Measurements from ENCODE around the gene ARHGAP6.

ARHGAP6 gene

DNA sequence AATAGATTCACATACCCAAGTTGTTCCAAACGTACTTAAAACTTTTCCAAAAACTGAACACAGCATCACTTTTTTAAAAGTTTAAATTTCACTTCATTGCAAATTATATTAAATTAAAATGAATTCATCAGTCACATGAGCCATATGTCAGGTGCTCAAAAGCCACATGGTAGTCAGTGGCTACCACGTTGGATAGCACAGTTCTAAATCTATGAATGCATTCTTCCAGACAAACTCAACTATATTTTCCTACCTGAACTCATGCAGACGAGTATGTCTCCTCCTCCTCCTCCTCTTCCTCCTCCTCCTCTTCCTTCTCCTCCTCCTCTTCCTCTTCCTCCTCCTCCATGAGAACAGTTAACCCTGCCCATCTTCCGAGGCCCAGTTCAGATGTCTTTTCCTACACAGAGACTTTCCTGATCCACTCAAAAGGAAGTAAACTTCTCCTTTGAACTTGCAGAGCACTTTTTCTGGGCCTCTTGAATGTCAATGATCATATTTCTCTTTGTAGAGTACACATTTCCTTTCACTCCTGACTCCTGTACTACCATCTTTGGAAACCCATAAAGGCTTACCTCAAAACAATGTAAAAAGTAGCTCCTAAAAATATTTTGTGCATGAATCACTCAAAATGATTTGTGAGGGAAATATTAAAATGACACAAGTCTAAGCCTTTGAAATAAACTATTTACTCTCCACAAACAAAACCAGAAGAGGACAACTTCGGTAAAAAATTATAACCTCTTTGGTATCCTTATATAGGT lies 199.9 kb downstream of the ARHGAP6 start:
- in situ Hi-C loops (cut with MboI; ENCODE audit: low sequenced_read_pairs) = no loop called here

DNA sequence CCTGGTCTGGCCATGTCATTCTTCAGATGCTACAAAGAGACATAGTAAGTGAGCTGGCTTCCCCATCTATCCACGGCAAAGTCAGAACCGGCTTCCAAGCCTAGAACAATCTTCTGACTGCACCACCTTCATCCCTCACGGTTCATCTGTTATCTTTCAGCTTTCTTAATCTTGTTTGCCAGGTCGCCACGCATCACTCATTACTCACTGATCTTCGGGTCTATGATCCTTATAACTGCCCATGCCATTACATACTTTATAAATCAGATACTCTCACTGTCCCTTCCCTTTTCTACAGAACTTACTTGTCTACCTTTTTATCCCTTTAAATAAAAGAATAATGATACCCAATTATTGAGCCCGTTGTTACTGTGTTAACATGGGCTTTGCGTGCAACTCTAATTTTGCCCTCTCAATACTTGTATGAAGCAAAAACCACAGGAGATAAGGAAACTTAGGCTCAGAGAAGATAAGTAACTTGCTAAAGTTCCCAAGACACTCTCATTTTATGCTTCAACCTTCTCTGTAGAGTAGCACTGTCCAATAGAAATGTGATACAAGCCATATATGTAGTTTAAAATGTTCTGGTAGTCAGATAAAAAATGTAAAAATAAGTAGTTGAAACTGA lies 200.8 kb downstream of the ARHGAP6 start:
- in situ Hi-C loops (cut with MboI; ENCODE audit: low sequenced_read_pairs) = no loop called here

DNA sequence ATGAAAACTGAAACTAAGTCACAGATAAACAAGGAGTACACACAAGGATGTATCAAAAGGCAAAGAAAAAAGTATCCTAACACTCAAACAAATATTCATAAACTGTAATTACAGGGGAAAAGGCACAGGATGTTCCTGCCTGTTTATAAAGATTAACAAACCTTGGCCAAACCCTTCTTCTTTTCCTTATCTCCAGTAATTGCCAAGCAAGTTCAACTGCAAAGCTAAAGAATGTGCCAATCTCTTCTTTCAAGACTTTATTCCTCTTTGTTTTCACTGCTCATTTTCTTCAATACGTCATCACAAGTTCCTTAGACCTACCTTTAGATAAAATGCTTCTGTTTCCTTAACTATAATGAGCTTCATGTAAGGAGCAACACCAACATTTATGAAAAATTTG lies 201.3 kb downstream of the ARHGAP6 start:
- in situ Hi-C loops (cut with MboI; ENCODE audit: low sequenced_read_pairs) = no loop called here

DNA sequence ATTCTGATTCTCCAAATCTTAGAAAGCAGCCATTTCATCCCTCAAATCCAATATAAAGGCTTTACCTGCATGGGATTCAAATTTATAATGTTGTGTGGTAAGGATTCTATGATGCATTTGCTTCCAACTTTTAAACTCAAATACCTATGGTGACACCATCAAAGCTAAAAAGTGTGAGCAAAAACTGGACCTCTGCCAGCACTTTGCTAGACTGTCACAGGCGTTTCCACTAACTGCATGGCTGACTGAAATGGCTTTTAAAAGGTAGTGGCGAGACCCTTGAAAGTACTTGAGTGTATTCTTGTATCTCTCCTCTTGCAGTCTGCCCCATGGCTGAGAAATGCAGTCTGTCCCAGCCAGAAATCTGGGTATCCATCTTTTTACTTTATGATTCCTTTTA lies 203.1 kb downstream of the ARHGAP6 start:
- in situ Hi-C loops (cut with MboI; ENCODE audit: low sequenced_read_pairs) = no loop called here

DNA sequence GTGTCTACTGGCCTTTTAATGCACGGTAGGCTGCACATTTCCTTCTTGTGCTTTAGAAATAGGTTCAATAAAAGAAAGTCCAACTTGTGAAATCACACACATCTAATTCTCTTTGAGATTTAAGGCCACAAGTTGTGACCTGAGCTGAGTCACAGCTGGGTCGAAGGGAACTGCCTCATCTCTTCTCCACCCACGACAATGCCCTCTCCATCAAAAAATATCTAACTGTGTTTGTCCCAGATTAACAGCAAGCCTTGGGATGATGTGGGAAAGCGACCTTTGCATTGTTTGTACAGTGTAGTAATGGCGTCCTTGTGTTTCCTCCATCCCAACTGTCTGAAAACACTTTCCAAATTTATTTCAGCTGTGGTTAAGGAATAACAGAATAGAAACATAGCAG lies 203.6 kb downstream of the ARHGAP6 start:
- in situ Hi-C loops (cut with MboI; ENCODE audit: low sequenced_read_pairs) = no loop called here

DNA sequence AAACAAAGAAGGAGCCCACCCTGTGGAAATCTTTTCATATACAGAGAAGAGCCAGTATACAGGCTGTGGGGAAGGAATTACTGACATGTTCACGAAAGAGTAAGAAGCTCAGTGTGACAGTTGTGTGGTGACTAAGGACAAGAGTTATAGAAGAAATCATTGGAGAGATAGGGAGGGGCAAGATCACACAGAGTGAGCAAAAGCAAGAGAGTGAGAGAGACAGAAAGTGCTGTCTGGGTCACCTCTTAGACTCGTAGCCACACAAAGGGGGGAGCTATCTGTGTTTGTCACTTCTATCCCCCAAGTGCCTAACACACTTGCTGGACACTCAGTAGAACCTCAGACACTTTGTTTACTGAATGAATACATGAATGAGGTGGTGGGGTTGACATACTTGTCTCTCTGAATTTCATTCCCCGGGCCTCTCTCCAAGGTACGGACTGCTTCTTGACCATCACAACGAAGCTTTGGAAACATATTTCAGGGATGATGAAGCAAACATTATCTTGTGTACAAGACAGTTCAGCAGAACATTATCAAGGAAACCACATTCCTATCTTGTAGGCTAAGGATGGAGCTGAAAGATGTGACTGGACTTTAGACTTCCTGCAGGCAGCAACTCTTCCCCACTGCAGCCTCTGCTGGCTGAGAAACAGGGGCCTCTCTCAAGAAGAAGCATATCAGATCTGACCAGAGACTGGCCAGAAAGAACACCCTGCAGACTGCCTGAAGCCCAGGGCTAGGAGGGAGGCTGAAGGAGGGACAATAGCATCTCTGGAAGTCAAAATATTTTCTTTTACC lies 204.3 kb downstream of the ARHGAP6 start:
- in situ Hi-C loops (cut with MboI; ENCODE audit: low sequenced_read_pairs) = no loop called here

DNA sequence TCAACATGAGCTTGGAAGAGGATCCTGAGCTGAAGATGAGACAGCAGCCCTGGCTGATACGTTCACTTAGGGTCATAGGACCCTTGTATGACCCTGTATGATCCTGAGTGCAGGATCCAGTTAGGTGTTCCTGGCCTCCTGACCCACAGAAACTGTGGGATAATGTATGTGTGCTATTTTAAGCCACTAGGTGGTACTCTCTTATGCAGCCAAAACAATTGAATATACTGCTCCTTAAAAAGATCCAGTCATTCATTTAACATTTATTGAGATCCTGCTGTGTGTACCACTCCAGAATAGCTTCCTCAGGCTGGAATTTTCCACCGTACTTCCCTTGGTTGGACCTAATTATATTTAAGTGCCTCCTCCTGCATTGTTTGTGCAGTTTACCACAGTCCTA lies 205.4 kb downstream of the ARHGAP6 start:
- in situ Hi-C loops (cut with MboI; ENCODE audit: low sequenced_read_pairs) = no loop called here

DNA sequence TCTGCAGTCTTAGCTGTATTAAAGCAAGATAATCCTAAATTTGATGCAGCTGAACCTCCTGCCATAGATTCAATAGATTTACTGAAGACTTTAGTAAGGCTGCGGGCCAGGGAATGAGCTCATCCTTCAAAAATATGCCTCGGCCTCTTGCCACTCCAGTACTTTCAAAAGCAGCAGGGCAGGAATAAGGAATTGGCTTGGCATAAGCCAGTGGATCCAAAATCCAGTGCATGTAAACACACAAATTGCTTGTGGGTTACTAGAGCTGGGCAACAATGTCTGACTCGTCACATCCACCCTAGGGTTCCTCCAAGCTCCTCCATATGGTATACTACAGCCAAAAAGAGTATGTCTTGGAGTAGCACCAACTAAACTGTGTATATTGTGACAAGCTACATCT lies 207.6 kb downstream of the ARHGAP6 start:
- in situ Hi-C loops (cut with MboI; ENCODE audit: low sequenced_read_pairs) = no loop called here

DNA sequence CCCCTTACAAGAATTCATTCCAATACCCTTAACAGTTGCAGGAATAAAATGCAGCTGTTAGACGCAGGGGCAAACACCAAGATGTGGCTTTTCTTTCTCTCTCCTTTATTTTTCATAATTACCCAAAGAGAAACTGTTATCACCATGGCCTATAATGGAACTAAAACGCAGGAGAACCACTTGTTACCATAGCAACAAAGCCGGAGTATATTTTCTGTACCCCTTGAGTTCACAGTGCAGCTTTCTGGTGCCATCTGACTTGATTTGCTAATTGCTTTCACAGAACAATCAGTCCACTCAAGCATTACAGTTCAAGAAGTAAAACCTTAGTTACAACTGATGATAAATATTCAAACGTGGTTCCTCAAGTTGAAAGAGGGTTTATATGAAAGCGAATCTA lies 214.6 kb downstream of the ARHGAP6 start:
- in situ Hi-C loops (cut with MboI; ENCODE audit: low sequenced_read_pairs) = no loop called here

DNA sequence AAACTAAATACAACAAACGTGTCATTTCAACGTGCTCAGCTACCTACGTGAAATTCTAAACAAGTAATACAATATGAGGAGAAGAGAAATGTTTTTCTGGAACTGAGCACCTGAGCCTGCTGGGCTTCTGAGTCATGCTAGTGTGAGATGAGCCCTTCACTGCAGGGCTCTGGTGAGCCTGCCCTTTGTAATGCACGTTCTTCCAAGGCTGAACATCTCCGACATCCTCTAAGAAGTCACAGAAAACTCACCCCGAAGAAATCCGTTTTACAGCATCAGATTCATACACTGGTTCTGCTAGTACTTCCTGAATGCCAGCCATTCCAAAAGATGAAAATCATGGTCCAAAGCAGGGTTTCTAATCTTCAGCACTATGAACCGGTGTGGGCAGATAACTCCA lies 215.4 kb downstream of the ARHGAP6 start:
- in situ Hi-C loops (cut with MboI; ENCODE audit: low sequenced_read_pairs) = no loop called here

DNA sequence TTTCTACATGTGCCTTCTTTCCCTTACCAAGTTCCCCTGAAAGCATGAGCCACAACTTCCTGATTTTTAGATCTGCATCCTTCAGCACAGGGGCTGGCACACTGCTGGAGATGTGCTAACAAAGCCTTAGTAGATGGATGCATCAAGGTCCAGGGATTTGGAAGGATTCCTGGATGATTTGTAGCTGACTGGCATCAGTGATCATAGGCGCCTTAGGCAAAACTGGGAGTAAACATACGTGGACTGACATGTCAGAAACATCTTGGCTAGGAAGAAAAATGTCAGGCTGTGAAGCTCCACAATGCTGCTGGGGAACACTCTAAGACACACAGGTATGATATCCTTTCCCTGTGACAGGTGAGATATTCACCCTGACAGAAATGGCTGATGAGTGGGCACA lies 216.1 kb downstream of the ARHGAP6 start:
- in situ Hi-C loops (cut with MboI; ENCODE audit: low sequenced_read_pairs) = no loop called here

DNA sequence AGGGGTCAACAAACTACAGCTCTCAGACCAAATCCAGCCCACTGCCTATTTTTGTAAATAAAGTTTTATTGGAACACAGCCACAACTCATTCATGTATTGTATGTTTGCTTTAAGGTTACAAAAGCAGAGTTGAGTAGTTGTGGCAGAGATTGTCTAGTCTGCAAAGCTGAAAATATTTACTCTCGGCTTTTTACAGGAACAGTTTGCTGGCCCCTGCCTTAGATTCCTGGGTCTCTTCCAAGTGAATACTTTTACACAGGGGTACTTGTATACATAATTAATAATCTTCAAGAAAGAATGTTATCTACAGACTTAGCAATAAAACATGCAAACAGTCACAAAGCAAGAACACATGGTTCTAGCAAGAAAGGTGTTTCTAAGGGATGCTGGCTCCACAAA lies 218.3 kb downstream of the ARHGAP6 start:
- in situ Hi-C loops (cut with MboI; ENCODE audit: low sequenced_read_pairs) = no loop called here

DNA sequence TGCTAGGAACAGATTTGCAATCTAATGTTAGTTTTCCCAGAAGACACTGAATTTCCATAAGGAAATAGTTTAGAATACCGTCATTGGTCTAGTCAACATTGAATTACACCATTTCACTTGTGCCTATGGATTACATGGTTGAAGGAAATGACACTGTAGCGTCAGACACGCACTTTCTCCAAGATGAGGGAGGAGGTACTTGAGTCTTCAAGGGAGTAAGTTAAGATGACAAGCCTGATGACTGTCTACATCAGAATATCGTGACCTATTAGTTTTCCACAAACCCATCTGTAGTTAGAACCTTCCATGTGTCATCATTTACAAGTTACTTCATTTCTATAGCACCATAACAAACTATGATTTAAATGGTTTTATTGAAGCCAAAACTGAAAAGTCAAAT lies 218.8 kb downstream of the ARHGAP6 start:
- in situ Hi-C loops (cut with MboI; ENCODE audit: low sequenced_read_pairs) = no loop called here

DNA sequence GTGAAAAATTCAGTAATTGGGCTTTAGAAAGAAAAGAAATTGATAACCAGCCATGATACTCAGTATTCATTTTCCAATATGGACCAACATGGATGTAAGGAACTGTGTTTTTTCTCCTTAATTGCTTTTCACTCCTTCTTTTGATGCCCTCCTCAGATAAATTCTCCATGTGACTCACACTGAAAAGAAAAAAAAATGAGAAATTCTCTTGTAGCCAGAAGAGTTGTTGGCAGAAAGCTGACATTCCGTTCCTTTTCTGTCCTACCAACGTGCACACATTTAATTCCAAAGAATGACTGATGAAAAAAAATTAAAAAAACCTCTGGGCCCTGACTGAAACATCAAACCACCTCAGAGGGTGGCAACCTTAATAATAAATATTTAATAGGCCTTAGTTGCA lies 219.4 kb downstream of the ARHGAP6 start:
- in situ Hi-C loops (cut with MboI; ENCODE audit: low sequenced_read_pairs) = no loop called here

DNA sequence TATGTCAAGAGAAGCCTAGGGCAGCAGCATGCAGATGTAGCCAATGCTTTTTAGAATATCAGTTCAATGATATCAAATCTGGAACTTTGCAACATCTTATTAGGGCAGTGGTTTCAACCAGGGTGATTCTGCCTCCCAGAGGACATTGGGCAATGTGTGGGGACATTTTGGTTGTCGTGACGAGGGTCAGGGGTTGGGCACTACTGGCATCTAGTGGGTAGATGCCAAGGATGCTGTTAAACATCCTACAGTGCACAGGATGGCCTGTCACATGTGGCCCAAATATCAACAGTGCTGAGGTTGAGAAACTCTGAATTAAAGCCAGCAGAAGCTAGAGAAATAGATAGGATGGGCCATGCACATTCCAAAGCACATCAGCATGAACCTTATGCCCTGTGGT lies 220.2 kb downstream of the ARHGAP6 start:
- in situ Hi-C loops (cut with MboI; ENCODE audit: low sequenced_read_pairs) = no loop called here

DNA sequence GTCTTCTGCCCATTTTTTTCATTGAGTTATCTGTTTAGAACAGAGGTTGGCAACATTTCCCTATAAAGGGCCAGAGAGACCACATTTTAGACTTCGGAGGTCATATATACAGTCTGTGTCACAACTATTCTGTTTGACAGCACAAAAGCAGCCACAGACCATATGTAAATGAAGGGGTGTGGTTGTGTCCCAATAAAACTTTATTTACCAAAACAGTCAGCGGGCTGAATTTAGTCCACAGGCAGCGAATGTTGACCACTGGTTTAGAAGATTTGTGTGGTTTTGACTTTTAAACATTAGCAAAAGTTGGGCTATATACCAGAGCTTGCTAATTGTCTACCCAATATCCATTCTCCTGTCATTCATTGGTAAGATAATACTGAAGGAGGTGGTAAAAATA lies 221.7 kb downstream of the ARHGAP6 start:
- in situ Hi-C loops (cut with MboI; ENCODE audit: low sequenced_read_pairs) = no loop called here

DNA sequence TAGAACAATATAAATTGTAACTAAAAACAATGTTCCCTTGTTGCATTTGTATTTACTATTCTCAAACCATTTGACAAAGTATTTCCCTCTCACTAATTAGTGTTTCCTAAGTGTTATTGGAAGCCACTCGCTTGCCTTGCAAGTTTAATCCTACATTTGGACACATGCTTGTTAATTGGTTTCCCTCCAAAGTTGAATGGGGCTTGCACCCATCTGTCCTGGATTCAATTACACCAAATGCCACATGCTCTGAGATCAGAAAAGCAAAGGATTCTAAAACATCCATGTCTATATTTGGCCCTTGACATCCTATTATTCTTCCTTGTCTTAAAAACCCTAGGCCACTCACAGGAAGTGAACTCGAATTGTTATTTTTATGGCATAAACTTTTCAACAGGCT lies 225.9 kb downstream of the ARHGAP6 start:
- in situ Hi-C loops (cut with MboI; ENCODE audit: low sequenced_read_pairs) = no loop called here

DNA sequence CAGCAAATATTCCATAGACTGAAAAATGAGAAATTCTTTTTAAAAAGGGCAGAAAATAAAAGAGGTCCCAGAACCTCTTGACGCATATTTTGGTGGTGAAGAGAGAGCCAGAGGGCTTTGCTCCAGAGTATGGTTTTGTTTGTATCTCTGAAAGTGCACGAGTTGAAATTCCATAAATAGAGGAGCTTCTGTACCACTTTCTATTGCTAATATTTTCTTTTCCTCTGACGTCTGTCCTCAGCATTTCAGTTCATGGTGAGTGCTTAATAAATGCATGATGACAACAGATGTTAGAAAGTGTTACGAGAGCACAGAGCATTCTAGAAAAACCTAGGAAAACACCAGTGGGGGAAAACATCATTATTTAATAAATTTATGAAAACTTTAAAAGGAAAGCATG lies 227.0 kb downstream of the ARHGAP6 start:
- in situ Hi-C loops (cut with MboI; ENCODE audit: low sequenced_read_pairs) = no loop called here

DNA sequence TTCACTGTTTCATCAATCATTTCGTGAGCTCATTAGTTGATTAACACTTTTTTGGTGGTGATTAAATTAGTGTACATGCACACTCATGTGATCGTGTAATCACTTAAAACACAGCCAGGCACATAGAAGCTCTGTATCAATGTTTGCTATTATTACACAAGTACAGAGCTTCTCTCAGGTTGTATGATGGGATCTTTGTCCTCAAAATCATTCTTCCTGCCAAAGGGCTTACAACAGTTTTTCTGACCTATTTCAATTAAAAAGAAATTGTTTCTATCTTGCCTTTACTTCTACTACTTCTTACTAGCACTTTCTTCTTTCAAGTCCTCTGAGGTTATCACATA lies 227.4 kb downstream of the ARHGAP6 start:
- in situ Hi-C loops (cut with MboI; ENCODE audit: low sequenced_read_pairs) = no loop called here

DNA sequence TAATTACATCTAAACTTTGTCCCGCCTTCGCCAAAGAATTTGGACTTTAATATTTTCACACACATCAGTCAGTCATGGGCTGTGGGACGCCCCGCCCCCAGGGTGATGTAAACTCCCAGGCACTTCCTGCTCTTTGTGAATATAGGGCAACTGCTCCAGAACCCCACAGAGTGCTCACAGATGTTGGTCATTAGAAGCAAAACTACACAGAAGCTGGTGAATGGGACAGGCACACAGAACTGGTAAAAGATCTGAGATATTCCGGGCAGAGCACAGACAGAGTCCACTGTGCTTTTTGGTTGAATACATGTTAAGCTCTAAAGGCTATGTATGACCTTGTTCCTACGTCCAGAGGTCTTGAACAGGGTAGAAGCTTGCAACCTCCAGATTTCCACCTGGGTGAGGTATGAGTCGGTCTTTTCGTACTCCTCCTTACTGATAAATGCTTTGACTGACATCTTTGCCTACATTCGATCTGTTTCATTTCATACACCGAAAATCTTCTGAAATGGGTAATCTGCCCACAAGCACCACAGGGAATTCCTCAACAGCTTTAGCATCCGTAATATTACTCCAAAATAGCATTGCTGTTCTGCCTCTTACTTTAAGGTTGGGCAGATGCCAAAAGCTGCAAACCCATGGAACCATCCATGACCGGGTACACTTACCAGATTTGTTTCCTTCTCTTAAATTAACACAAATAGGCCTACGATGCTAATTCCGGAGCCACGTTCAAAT lies 227.9 kb downstream of the ARHGAP6 start:
- in situ Hi-C loops (cut with MboI; ENCODE audit: low sequenced_read_pairs) = no loop called here

DNA sequence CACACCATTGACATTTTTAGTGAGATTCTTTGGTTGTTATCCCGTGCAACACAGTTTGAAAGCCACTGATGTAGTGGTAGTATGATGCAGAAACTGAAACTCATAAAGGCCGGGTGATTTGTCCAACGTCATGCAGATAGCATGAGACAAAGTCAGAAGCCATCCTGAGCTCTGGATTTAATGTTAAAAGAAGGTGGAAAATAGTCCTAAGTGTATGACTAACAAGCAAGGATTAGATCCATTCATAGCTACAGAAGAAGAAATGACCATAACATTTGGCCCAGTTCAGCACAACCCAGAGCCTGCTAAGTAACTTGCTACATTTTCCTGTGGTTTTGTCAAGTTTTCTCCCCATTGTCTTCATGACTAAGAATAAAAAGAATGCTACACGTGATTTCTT lies 230.2 kb downstream of the ARHGAP6 start:
- in situ Hi-C loops (cut with MboI; ENCODE audit: low sequenced_read_pairs) = no loop called here

Measured in HL-60/S4 (cell line).